Activated CD4-positive, CD25-positive, alpha-beta regulatory T cell treated with anti-CD3 and anti-CD28 coated beads, Interleukin-2, amount 50 U/mL, for 24 hours (primary cell): ENCODE data around the gene SYNE4.
"Not testable (repeated sequence)": the region's sequence is repeated elsewhere in the genome, so short reads cannot be mapped to it uniquely, and the experiment has no call there.

Source experiments
- ATAC-seq, 2 donors: fragments of 150-1000 bp; cut with Tn5 transposase; one replicate each; pipeline ENCODE4 v1.10.0; 2021; ENCODE audit warnings: mild to moderate bottlenecking in 1 of 2, moderate library complexity in 1 of 2

SYNE4 gene

DNA sequence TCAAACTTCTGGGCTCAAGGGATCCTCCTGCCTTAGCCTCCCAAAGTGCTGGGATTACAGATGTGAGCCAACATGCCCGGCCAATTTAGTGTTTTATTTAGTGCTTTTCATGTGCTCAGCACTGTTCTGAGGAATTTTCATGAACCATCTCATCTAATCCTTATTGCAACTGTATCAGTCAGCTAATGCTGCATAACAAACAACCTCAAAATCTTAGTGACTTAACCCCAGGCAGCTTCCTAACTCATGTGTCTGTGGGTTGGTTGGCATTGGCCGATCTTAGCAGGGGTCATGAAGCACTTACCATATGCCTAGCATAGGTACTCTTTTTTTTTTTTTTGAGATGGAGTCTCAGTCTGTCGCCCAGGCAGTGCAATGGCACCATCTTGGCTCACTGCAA is 19.8 kb downstream of the SYNE4 start:
- ATAC-seq: no peak

DNA sequence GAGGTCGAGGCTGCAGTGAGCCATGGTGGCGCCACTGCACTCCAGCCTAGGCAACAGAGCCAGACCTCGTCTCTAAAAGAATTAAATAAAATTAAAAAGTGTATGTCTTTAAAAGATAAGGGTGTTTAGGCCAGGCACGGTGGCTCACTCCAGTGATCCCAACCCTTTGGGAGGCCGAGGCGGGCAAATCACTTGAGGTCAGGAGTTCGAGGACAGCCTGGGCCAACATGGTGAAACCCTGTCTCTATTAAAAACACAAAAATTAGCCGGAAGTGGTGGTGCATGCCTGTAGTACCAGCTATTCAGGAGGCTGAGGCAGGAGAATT is 21.1 kb downstream of the SYNE4 start:
- ATAC-seq: no peak

DNA sequence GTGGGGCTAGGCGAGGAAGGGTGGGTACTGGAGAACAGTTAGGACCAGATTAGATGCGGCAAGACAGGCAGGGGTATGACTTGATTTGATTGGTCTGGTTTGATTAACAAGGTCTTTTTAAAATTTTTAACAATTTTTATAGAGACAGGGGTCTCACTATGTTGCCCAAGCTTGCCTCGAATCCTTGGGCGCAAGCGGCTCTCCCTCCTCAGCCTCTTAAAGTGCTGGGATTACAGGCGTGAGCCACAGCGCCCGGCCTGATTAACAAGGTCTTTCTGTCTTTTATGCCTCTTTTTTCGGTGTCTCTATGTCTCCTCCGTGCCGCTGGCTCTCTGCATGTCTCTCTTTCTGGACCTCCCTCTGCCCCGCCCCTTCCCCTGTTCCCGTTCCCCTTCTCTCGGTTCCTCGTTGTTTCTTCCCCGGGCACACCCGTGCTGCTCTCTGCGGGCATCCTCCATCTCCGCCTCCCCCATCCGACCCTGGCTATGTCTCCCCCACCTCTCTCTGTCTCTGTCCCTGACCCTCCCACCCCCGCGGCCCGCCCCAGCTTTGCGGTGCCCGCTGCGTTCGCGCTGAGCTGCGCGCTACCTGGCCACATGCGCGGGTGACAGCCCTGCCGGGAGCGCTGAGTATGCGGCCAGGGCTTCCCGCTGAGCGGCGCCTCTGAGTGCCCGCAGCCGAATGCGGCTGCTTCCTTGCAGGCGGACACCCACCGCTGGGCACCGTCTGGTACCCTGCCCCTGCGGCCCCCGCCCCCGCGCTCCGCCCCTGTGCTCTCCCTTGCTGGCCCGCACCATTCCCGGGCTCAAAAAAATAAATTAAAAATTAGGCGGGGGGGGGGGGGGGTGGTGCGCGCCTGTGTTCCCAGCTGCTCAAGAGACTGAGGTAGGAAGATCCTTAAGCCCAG is 21.7 kb downstream of the SYNE4 start:
- peak; percentile 49 to 51 for ATAC-seq

DNA sequence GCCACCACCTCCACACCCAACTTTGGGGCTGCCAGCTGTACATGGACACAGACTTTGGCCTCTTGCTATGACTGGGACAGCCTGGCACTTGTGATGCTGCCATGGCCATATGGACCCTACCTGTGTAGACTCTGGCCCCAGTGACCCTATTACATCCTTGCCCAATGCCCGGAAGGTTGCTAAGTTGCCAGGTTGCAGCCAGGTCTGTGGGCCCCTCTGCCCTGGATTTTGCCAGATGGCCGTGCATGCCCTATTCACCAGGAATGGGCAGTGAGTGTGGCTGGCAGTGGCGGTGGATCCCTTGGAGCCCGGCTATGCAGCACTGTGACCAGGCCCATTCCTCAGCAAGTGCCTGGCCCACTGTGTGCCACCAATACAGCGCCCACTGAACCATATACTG is 22.5 kb downstream of the SYNE4 start:
- no peak for ATAC-seq

DNA sequence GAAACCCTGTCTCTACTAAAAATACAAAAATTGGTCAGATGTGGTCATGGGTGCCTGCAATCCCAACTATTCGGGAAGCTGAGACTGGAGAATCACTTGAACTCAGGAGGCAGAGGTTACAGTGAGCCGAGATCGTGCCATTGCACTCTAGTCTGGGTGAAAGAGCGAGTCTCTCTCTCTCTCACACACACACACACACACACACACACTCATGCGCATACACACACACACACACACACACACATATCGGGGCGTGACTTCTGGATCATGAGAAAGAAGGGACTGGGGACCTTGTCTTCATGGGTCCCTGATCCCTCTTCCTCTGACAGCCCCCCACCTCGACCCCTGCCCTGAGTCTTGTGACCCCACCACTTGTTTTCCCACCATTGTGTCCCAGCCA is 25.4 kb downstream of the SYNE4 start:
- no peak for ATAC-seq

DNA sequence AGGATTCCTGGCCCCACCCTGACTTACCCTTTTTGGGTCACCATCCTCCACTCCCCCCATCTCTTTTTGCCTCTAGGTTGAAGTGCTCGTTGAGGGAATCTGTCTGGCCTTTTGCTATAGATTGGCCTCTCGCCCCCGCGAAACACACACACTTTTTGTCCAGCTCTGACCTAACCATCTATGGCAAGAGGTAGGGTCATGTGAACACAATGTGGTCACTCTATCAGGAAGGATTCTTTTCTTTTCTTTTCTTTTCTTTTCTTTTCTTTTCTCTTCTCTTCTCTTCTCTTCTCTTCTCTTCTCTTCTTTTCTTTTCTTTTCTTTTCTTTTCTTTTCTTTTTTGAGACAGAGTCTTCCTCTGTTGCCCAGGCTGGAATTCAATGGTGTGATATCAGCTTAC is 27.6 kb downstream of the SYNE4 start:
- ATAC-seq: not testable (repeated sequence)

DNA sequence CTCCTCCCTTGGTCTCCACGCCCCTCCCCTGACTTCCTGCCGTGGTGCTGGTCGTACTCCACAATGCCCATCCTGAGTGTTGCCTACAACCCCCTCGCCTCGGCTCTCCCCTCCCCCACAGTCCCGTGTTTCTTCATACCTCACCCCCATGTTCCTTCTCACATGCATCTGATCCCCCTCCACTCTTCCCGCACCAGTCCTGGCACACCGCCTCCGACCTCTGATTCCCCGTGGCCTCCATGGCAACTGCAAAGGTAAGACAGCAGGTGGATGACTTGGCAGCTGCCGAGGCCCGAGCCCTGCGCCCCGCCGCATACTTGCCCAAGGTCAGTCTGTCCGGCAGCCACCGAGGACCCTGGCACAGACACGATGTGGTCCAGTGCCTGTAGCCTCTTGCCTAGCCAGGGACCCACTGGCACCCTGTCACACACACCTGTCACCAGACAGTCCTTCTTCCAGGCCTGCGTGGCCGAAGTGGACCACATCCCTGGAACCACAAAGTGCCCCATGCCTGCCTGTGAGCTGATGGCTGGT is 29.7 kb downstream of the SYNE4 start:
- ATAC-seq: no peak

DNA sequence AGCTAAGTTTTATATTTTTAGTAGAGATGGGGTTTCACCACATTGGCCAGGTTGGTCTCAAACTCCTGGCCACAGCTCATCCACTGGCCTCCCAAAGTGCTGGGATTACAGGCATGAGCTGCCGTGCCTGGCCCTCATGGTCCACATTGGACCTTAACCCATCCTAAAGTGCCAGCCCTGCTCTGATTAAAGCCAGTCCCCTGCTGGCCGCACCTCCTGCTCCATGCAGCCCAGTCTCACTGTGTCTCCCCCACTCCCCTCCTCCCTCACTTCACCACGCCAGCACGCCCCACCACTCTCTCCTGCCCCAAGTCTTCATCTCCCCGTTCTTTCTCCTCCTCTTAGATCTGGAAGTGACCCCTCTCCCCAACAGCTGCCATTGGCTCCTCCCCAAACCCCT is 30.3 kb downstream of the SYNE4 start:
- no peak for ATAC-seq

DNA sequence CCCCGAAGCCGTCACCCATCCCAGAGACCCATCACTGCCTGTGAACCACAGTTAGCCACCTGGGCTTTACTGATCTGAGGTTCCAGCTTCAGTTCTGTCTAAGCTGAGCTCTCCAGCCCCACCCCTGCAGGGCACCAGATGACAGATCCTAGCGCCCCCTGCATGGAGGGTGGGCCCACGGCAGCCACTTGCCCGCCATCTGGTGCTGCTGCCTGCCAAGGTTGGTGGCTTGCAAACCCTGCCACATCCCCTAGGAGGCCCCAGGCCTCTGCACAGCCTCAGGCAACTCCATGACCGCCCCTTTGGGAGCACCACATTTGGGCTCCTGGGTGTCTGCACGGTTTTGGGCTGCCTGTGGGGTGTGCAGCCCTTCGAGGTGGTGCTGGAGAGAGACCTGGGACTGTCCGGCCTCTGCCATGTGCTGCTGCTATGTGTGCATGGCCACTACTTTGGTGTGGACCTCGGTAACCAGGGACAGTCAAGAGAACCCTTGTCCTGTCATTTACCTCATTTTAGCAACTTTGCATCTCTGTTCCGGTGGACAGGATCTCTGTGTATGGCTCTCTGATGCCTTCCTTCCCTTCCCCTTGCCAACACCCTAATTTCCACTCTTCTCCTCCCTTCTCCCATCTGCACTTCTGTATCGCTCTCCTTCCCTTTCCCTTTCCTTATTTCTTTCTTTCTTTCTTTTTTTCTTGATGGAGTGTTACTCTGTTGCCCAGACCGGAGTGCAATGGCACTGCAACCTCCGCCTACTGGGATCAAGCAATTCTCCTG is 31.0 kb downstream of the SYNE4 start:
- ATAC-seq: peak; percentile 21 to 56

DNA sequence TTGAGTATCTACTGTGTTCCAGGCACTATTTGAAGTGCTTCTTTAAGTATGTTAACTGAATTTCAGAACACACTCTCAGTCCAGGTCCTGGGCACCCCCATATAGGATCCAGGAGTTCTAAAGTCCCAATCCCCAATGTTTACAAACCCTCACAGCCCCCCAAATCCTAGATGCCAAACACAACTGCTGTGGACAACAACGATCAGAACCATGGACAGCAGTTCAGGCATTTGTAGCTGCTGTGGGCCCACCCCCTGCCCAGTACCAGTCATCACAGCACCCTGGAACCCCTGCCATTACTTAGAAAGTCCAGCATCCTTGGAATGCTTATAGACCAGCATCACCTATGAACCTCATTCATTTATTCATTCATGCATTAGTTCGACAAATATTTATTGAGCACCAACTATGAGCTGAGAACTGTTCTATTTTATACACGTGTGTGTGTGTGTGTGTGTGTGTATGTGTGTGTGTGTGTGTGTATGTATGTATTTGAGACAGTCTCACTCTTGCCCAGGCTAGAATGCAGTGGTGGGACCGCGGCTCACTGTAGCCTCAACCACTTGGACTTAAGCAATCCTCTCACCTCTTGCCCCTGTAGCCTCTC is 32.9 kb downstream of the SYNE4 start:
- ATAC-seq: no peak

DNA sequence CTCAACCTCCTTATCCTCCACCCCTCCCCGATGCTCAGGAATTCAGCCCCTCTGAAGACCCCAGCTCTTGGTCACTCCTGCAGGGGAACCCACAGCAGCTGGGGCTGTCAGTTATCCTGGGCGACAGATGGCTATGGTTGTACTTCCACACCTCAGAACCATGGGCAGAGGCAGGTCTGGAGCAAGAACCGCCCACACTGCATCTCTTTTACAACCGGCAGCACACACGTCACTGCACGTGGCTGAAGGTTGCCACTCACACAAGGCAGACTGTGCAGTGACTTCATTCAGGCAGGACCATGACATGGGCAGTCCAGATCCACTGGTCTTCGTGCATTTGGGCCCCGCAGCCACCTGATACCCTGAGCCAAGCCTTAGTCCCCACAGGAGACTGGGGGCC is 35.1 kb downstream of the SYNE4 start:
- ATAC-seq: no peak

DNA sequence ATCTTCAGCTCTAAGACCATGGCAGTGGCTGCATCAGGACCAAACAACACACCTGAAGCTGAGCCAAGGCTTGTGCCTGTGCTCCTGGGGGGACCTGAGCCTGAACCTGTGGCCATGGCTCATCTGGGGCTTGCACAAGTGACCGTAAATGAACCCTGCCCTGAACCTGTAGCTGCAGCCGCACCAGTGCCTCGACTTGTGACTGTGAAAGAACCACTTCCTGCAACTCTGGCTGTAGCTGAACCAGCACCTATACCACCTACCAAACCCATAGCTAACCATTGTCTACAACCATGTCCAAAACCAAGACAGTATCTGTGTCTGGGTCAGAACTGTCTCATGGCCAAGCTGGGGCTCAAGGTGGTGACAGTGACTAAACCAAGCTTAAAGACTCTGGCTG is 41.8 kb downstream of the SYNE4 start:
- ATAC-seq: no peak

DNA sequence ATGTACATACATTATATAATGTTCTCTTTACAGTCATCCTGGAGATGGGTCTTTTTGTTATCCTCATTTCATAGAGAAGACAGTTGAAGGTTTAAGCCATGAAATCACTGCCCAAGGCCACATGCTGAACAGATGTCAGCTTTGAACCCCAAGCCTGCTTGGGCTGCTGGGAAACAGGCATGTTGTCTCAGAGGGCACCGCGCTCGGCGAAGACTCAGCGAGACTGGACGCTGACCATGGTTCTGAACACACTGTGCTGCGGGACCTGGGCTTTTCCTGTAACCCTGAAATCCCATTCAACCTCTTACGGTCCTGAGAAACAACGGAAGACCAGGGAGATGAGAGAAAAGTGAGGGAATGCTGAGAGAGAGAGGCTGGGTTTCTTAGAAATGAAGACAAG is 45.1 kb downstream of the SYNE4 start:
- ATAC-seq: no peak

DNA sequence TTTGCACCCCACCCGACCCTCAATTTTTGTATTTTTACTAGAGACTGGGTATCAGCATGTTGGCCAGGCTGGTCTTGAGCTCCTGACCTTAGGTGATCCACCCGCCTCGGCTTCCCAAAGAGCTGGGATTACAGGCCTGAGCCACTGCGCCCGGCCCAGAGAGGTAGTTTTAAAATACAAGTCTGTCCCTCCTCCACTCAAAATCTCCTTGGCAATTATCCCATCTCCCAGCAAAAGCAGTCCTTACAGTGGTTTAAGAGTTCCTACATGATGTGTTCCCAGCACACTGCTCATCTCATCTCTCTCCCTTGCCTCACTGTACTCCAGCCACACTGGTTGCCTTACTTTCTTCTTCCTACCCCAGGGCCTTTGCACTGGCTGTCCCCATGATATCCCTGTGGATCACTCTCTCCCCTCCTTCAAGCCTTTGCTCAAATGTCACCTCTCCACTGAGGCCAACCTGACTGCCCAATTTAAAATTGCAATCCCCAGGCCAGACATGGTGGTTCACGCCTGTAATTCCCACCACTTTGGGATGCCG is 48.1 kb downstream of the SYNE4 start:
- ATAC-seq: no peak

DNA sequence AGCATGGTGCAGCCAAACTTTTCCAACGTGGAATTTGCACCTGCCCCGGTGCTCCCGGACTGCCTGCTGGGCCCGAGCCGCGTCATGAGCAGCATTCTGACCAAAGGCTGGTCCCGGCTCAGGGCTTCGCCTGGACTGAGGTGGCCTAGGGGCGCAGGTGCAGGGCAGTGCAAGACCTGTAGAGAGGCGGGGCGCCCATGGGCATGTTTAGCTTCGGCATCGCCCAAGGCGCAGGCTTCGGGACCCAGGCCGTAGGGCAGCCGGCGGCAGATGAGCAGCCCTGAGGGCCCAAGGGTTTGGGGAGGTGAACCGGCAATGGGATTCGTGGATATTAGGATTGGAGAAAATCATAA is 48.7 kb downstream of the SYNE4 start:
- ATAC-seq: no peak

DNA sequence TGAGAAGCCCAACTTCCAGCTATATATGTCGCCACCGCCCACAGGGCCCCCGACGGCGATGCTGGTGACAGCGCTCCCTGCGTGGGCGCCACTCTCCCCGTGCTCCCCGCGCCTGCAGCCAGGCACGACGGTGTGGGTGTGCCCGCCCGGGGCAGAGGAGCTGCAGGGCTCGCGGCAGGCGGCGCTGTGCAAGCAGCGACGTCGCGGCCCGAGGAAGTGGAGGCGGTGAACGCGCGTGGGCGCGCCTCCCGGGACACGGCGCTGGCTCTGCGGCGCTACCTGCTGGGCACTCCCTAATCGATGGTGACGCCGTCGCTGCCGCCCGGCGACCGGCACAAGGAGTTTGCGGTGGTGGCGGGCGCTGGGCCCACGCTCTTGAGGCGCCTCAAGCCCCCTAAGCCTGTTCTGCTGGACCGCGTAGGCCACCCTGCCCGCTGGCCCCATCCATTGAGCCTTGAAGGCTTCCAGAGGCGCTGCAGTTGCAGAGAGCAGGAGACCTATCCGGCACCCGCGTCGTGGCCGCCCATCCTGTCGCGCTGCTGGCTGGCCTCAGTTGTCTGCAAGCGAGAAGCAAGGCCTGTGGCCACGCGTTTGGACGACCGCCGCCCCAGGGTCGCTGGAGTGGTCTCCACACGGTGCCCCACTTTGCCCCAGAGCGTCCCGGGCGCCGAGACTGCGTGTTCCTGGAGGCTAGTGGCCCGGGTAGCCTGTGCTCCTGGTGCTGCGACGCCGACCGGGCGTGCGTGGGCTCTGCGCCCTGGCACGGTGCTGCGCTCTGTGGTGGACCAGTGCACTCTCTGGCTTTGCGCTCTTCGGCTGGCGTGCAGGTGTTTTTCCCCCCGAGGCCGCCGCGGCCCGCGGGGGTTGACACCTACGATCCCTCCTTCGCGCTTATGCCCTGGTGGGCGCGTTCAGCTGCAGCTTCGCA is 49.3 kb downstream of the SYNE4 start:
- peak; percentile 94 for ATAC-seq

DNA sequence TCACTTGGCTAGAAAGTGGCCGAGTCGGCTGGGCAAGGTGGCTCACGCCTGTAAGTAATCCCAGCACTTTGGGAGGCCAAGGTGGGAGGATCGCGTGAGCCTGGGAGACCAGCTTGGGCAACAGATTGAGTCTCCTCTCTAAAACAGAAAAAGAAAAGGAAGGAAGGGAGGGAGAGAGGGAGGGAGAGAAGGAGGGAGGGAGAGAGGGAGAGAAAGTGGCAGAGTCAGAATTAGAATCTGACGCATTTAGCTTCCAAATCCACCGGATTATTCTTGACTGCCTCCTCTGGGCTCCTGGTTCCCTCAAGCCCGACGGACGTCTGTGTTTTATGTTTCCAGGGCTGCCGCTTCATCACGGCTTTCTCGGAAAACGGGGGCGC is 50.0 kb downstream of the SYNE4 start:
- ATAC-seq: no peak

DNA sequence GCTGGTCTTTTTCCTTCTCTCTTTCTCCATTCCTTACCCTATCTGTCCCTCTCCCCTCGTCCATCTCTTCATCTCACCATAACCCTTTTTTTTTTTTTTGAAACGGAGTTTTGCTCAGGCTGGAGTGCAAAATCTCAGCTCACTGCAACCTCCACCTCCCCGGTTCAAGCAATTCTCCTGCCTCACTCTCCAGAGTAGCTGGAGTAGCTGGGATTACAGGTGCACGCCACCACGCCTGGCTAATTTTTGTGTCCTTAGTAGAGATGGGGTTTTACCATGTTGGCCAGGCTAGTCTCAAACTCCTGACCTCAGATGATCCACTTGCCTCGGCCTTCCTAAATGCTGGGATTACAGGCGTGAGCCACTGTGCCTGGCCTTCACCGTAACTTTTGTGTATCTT is 51.2 kb downstream of the SYNE4 start:
- not testable (repeated sequence) for ATAC-seq

DNA sequence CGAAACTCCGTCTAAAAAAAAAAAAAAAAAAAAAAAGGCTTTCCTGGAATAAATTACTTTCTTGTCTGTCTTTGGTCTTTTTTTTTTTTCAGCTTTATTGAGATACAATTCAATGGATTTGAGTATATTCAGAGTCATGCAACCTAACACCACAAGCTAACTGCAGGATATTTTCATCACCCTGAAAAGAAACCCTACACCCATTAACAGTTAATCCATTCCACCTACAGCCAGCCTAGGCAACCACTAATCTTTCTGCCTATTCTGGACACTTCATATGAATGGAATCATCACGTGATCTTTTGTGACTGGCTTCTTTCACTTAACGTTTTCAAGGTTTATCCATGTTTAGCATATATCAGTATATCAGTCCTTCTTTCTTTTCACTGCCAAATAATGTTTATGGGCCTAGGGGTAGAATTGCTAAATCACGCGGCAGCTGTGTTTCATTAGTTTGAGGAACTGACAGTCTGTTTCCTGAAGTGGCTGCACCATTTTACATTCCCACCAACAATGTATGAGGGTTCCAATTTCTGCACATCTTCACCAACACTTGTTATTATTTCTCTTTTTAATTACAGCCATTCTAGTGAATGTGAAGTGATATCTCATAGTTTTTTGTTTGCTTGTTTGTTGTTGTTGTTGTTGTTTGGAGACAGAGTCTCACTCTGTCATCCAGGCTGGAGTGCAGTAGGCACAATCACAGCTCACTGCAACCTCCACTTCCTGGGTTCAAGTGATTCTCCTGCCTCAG is 52.6 kb downstream of the SYNE4 start:
- no peak for ATAC-seq
